A549 (cell line): ENCODE results near the gene CAPN14.

Experiments used
- BHLHE40 ChIP-seq: IDR thresholded peaks from 2 replicates; pipeline ENCODE4 v1.6.1; 2012; ENCODE audit warnings: low read depth, low read length, inconsistent platforms
- ELK1 ChIP-seq: fragments of 150-350 bp; IDR thresholded peaks from 2 replicates; pipeline ENCODE4 v1.6.1; 2014; ENCODE audit warnings: low read depth, mild to moderate bottlenecking, low read length
- MAFK ChIP-seq: fragments of 450-650 bp; IDR thresholded peaks from 2 replicates; pipeline ENCODE4 v1.6.1; 2014; ENCODE audit not compliant: partially characterized antibody
- MAZ ChIP-seq: fragments of 150-350 bp; IDR thresholded peaks from 2 replicates; pipeline ENCODE4 v1.6.1; 2014; ENCODE audit warnings: antibody characterized with exemption, low read depth, low read length, borderline replicate concordance

GRCh38 chr2:31240381-31241365 is 23.4 kb upstream of the CAPN14 start:
- no peak for TF ChIP-seq BHLHE40
- TF ChIP-seq MAZ = no peak
- TF ChIP-seq MAFK = no peak
- no peak for TF ChIP-seq ELK1
